Stimulated activated CD4-positive, alpha-beta T cell treated with anti-CD3 and anti-CD28 coated beads, Interleukin-15, amount 100 ng/mL, for 48 hours (primary cell): Measurements from ENCODE around the gene FOXRED1.

Experiments used
- DNase-seq, 2 donors: peaks; one replicate each; pipeline ENCODE4 v3.0.0-alpha.2; 2020; ENCODE audit warnings: low read depth in 2 of 2

The FOXRED1 gene

DNA sequence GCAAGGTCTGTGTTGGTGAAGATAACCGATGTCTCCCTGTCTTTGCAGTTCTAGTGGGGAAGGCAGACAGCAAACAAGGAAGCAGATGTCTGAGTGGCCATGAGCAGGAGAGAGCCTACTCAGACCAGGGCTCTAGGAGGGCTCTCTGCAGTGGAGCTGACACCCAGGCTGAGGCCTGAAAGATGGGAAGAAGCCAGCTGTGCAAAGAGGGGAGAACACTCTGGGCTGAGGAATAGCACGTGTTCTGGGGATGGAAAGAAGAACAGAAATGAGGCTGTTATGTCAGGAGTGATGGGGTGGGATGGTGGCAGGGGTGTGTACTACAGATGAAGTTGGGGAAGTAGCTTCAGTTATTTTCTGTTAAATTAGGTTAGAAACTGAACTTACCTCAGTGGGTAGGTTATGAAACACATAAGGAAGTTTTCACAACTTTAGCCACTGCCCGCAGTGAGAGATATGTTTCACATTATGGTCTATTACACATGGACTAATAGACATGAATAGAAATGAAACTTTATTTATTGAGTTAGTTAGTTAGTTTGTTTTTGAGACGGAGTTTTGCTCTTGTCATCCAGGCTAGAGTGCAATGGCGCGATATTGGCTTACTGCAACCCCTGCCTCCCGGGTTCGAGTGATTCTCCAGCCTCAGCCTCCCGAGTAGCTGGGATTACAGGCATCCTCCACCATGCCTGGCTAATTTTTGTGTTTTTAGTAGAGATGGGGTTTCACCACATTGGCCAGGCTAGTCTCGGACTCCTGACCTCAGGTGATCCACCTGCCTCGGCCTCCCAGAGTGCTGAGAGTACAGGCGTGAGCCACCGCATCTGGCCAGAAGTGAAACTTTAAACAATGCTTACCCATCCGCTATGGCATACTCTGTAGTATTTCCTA is 42.7 kb downstream of the FOXRED1 start:
- DNase-seq: no peak

GRCh38 chr11:126312961-126313360 is 44.0 kb downstream of the FOXRED1 start:
- DNase-seq: no peak

- no peak for DNase-seq
Observed at GRCh38 chr11:126313826-126314225, 44.9 kb downstream of the FOXRED1 start.

GRCh38 chr11:126317432-126317755 is 48.4 kb downstream of the FOXRED1 start:
- no peak for DNase-seq

- DNase-seq: no peak
Observed at GRCh38 chr11:126317756-126318573, 49.0 kb downstream of the FOXRED1 start.

DNA sequence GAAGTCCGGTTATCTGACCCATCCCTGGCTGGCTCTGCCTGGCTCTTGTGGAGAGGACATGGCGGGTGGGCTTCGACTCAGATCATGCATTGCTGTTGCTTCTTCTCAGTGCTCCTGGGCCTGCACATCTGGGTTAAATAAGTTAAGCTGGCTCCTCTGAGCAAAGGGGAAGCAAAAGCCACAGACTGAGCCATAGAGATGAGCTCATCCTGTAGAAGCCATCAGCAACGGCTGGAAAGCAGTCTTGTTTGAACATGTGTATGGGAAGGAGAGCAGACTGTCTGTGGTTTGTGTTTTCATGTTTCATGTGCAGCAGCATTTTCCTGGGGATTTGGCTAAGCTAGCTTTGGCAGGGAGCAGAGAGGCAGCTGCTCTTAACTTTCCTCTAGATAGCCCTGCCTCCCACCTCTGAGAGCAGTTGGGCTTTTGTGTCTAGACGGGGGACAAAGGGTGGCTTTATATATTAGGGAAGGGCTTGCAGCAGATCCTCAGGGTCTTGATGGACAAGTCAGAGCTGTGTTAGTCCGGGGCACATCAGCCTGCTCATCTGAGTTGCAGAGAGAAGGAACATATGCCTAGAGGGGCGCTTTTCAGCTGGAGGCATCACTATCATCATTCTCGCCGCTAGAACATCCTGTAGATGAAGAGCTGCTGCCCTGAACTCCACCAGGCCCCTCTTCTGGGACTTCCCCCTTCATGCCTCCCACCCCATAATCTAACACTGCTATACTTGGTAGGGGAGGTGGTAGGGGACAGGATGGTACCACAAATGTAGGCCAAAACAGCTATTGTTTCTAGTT is 49.8 kb downstream of the FOXRED1 start:
- no peak for DNase-seq

DNA sequence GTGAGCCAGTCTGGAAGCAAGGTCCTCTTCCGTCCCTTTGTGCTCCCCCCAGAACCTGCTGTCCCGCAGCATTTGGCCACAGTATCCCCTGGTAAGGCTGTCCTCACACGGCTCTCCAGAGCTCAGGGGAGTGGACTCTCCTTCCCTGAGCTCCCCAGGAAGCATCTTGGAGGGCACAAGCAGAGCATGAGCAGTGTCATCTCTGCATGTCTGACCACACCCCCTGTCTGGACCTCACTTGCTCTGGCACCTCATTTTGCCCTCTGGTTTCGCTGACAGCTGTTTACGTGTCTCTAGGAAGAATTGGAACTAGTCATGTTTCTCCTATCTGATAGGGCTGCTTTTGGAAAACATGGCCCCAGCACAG is 50.4 kb downstream of the FOXRED1 start:
- no peak for DNase-seq

DNA sequence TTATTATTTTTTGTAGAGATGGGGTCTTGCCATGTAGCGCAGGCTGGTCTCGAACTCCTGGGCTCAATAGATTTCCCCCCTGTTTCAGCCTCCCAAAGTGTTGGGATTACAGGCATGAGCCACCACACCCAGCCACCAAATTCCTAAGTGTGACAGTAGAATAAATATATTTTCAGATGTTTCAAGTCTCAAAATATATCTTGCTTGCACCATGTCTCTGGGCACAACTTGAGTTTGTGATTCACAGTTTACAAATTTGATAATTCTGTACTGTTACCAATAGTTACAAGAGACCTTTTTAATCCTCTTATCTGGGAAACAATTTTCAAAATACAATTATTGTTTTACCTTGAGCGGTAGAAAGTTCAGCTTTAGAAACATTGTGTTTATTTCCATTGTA is 54.0 kb downstream of the FOXRED1 start:
- DNase-seq: no peak

DNA sequence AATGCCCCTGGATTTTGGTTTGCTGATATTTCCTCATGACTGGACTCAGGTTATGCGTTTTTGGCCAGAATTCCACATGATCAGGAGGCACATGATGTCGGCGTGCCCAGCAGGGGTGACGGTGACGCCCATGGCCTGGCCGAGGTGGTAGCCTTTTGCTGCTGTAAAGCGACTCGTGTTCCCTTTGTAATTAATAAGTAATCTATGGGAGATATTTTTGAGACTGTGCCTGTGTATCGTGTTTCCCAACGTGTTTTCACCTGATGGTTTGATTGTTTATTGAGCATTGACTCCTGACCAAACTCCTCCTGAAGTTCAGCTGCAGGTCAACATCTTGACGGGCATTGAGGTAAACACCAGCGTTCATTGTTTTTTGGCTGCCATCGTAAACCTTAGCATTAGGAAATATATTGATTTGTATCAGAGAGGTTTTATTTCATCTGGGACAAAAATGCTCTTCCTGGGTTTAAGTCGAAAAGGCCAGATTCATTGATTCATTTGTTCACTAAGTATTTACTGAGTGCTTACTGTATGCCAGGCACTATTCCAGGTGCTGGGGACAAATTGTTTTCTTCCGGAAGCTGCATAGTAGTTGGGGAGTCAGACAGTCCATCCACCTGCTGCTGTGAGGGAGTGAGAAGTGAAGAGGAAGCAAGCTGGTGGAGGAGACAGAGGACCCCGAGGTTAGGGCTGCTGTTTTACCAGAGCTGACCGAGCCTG is 58.5 kb downstream of the FOXRED1 start:
- DNase-seq: no peak
